Natural killer cell (primary cell): ENCODE results near the gene SCAP. TPM values are rescaled to one million over a fixed set of nuclear protein-coding genes. Genes with fewer than 3 reads are reported as not detected.

Experiments
- ATAC-seq, 3 donors: fragments of 150-1000 bp in 2 of 3; fragments of 200-7000 bp in 1 of 3; cut with Tn5 transposase; 1 replicate in 1 of 3; 2 replicates in 2 of 3; pipeline ENCODE4 v1.10.0; 2021; ENCODE audit warnings: mild to moderate bottlenecking in 2 of 3, moderate library complexity in 2 of 3
- DNase-seq, 2 donors: peaks; one replicate each; pipeline versions ENCODE4 v3.0.0 to v3.0.0-alpha.2; 2013 to 2021; ENCODE audit warnings: mixed read lengths in 1 of 2
- H3K27ac ChIP-seq: one replicate; pipeline ENCODE4 v1.5.1; 2013; ENCODE audit warnings: mild to moderate bottlenecking, low read length
- H3K27me3 ChIP-seq: one replicate; pipeline ENCODE4 v1.6.1; 2013; ENCODE audit warnings: low read length; ENCODE audit not compliant: control insufficient read depth, insufficient read depth
- H3K36me3 ChIP-seq: one replicate; pipeline ENCODE4 v1.6.1; 2013; ENCODE audit warnings: low read length; ENCODE audit not compliant: control insufficient read depth, insufficient read depth
- H3K4me1 ChIP-seq: one replicate; pipeline ENCODE4 v1.6.1; 2013; ENCODE audit warnings: low read length; ENCODE audit not compliant: control insufficient read depth, insufficient read depth
- H3K4me3 ChIP-seq: one replicate; pipeline ENCODE4 v1.5.1; 2013; ENCODE audit warnings: low read length
- H3K9me3 ChIP-seq: one replicate; pipeline ENCODE4 v1.6.1; 2013; ENCODE audit warnings: low read length; ENCODE audit not compliant: control insufficient read depth, insufficient read depth
- H3K27ac Mint-ChIP-seq, 2 donors: one replicate each; pipeline ENCODE4 v1.8.0; 2022; ENCODE audit warnings: mild to moderate bottlenecking in 2 of 2, mixed read lengths in 2 of 2, moderate library complexity in 1 of 2
- H3K27me3 Mint-ChIP-seq, 2 donors: one replicate each; pipeline ENCODE4 v1.8.0; 2022; ENCODE audit warnings: low read depth in 2 of 2, mixed read lengths in 2 of 2
- H3K36me3 Mint-ChIP-seq: one replicate; pipeline ENCODE4 v1.8.0; 2022; ENCODE audit warnings: mixed read lengths
- H3K4me1 Mint-ChIP-seq, 2 donors: one replicate each; pipeline ENCODE4 v1.8.0; 2022; ENCODE audit warnings: mixed read lengths in 2 of 2
- H3K4me3 Mint-ChIP-seq: one replicate; pipeline ENCODE4 v1.8.0; 2022; ENCODE audit warnings: mild to moderate bottlenecking, moderate library complexity, mixed read lengths
- H3K9me3 Mint-ChIP-seq, 2 donors: one replicate each; pipeline ENCODE4 v1.8.0; 2022; ENCODE audit warnings: mixed read lengths in 2 of 2
- CTCF ChIP-seq: fragments of 200-600 bp; IDR thresholded peaks from one replicate; pipeline ENCODE4 v1.8.0; 2022; ENCODE audit warnings: antibody characterized with exemption
- WGBS: methylation state at CpG from one replicate; pipeline ENCODE4 v1.1.7; 2013; ENCODE audit warnings: missing lambda C conversion rate; ENCODE audit not compliant: insufficient coverage; 5-methylcytosine and 5-hydroxymethylcytosine counted together
- intact Hi-C: fragments of 100-400 bp; cut with micrococcal nuclease; formaldehyde crosslinking; loops from one replicate; pipeline ENCODE4 v1.14.2; 2022
- total RNA-seq, 4 donors: library from RNA; stranded (reverse); fragments of 120-200 nt in 1 of 4; gene quantifications; one replicate each; pipeline versions ENCODE4 v1.2.3 to v1.2.4, GENCODE V29; 2013 to 2022

The SCAP gene
- total RNA-seq, 3 donors from 2014 or later (not counting 1 experiment from before 2014, with no cell fraction given), result 63.9 to 104 (median 82.7) TPM

GRCh38 chr3:47491777-47492176 is 16.0 kb upstream of the SCAP start:
- Mint-ChIP-seq H3K9me3 (no peaks in the 10 kb centered on the region), H3K36me3 (no peaks in the 10 kb centered on the region), H3K27me3 (no peaks in the 10 kb centered on the region), H3K4me1 (no peaks in the 10 kb centered on the region), H3K27ac (no peak overlapping the region), H3K4me3 (no peak overlapping the region)
- Histone ChIP-seq H3K4me3 (no peak overlapping the region), H3K4me1 (no peaks in the 10 kb centered on the region), H3K27me3 (no peaks in the 10 kb centered on the region), H3K9me3 (no peaks in the 10 kb centered on the region), H3K36me3 (peaks cover 17% of the 10 kb centered on the region), H3K27ac (no peak overlapping the region)
- no peak for TF ChIP-seq CTCF
- ATAC-seq (no peak), DNase-seq (no peak)
- intact Hi-C loops, result no loop called here
- 90% methylated on average over 12 of the region's 12 CpGs for WGBS

- Histone ChIP-seq H3K27me3 (no peaks in the 10 kb centered on the region), H3K9me3 (no peaks in the 10 kb centered on the region), H3K36me3 (peaks cover 16% of the 10 kb centered on the region), H3K4me1 (no peaks in the 10 kb centered on the region), H3K27ac (no peak overlapping the region), H3K4me3 (no peak overlapping the region)
- H3K4me3 Mint-ChIP-seq, result no peak overlapping the region
- ATAC-seq (no peak), DNase-seq (no peak)
- H3K27me3 Mint-ChIP-seq, result no peaks in the 10 kb centered on the region
- WGBS, result 92% methylated on average over 3 of the region's 3 CpGs
- H3K9me3 Mint-ChIP-seq, result no peaks in the 10 kb centered on the region
- intact Hi-C loops, result no loop called here
- TF ChIP-seq CTCF, result no peak
- H3K36me3 Mint-ChIP-seq, result no peaks in the 10 kb centered on the region
- no peak overlapping the region for H3K27ac Mint-ChIP-seq
- no peaks in the 10 kb centered on the region for H3K4me1 Mint-ChIP-seq
These were observed 15.4 kb upstream of the SCAP start for GRCh38 chr3:47491186-47491585.

GRCh38 chr3:47487265-47487664 is 11.5 kb upstream of the SCAP start:
- TF ChIP-seq CTCF, result no peak
- no peak for DNase-seq
- no peaks in the 10 kb centered on the region for H3K36me3 Mint-ChIP-seq
- no peak overlapping the region for H3K27ac Mint-ChIP-seq
- Histone ChIP-seq H3K4me1 (no peaks in the 10 kb centered on the region), H3K36me3 (no peaks in the 10 kb centered on the region), H3K27ac (no peak overlapping the region), H3K9me3 (no peaks in the 10 kb centered on the region), H3K27me3 (no peaks in the 10 kb centered on the region), H3K4me3 (no peak overlapping the region)
- no peak for ATAC-seq
- WGBS, result 100% methylated on average over 2 of the region's 2 CpGs
- no peak overlapping the region for H3K4me3 Mint-ChIP-seq
- no peaks in the 10 kb centered on the region for H3K4me1 Mint-ChIP-seq
- H3K27me3 Mint-ChIP-seq, result no peaks in the 10 kb centered on the region
- H3K9me3 Mint-ChIP-seq, result no peaks in the 10 kb centered on the region
- intact Hi-C loops, result no loop called here

GRCh38 chr3:47485812-47486211 is 10.1 kb upstream of the SCAP start:
- Histone ChIP-seq H3K36me3 (no peaks in the 10 kb centered on the region), H3K27ac (no peak overlapping the region), H3K27me3 (no peaks in the 10 kb centered on the region), H3K4me3 (no peak overlapping the region), H3K4me1 (no peaks in the 10 kb centered on the region), H3K9me3 (no peaks in the 10 kb centered on the region)
- DNase-seq, result no peak
- Mint-ChIP-seq H3K36me3 (no peaks in the 10 kb centered on the region), H3K27me3 (no peaks in the 10 kb centered on the region), H3K4me1 (no peaks in the 10 kb centered on the region), H3K27ac (no peak overlapping the region), H3K4me3 (no peak overlapping the region), H3K9me3 (no peaks in the 10 kb centered on the region)
- intact Hi-C loops, result no loop called here
- no peak for TF ChIP-seq CTCF
- 64% methylated on average over 1 of the region's 3 CpGs for WGBS
- no peak for ATAC-seq
